Measurements from ENCODE around the gene MMP17. TPM values are rescaled to one million over a fixed set of nuclear protein-coding genes. Genes with fewer than 3 reads are reported as not detected.

MMP17 gene
- total and polyA plus RNA-seq, 4 donors: 1.0 to 5.4 (median 3.6) TPM

- DNase-seq (peak; percentile 94 to 96), ATAC-seq (ENCODE audit: low FRiP score) (peak; percentile 94)
- 0 to 1% methylated on average over 39 of the region's 39 CpGs for WGBS, 2 donors
- Histone ChIP-seq H3K27me3 (ENCODE audit: control insufficient read depth in 1 of 2, insufficient read depth in 2 of 2, low read length in 1 of 2) (no peaks in the 10 kb centered on the region), H3K4me3 (ENCODE audit: low read length in 2 of 2) (peak overlapping the region; percentile 96 to 97), H3K4me1 (ENCODE audit: control insufficient read depth in 1 of 2, insufficient read depth in 2 of 2, low read length in 2 of 2) (no peaks in the 10 kb centered on the region), H3K36me3 (ENCODE audit: control insufficient read depth in 1 of 2, insufficient read depth in 2 of 2, low read length in 1 of 2) (no peaks in the 10 kb centered on the region), H3K9me3 (ENCODE audit: control insufficient read depth, low read length) (no peaks in the 10 kb centered on the region), H3K27ac (ENCODE audit: low read depth in 1 of 2, low read length in 2 of 2) (peak overlapping the region; percentile 70 to 88)
- intact Hi-C loops (cut with DNase I): loop anchor here in 1 of 2 donors (1.0 to 10.0 kb wide), 3 partner anchors 15 to 249 kb away; partner anchors contain the start of genes DDX51, EP400 and NOC4L
Observed at GRCh38 chr12:131896080-131896810, 68.1 kb downstream of the MMP17 start.

GRCh38 chr12:131896811-131897270, 68.6 kb downstream of the MMP17 start:
- peak; percentile 93 to 95 for DNase-seq
- Histone ChIP-seq H3K27me3 (ENCODE audit: control insufficient read depth in 1 of 2, insufficient read depth in 2 of 2, low read length in 1 of 2) (no peaks in the 10 kb centered on the region), H3K4me3 (ENCODE audit: low read length in 2 of 2) (no peak overlapping the region), H3K27ac (ENCODE audit: low read depth in 1 of 2, low read length in 2 of 2) (peak overlapping the region in 1 of 2 donors; percentile 49), H3K9me3 (ENCODE audit: control insufficient read depth, low read length) (no peaks in the 10 kb centered on the region), H3K36me3 (ENCODE audit: control insufficient read depth in 1 of 2, insufficient read depth in 2 of 2, low read length in 1 of 2) (no peaks in the 10 kb centered on the region), H3K4me1 (ENCODE audit: control insufficient read depth in 1 of 2, insufficient read depth in 2 of 2, low read length in 2 of 2) (no peaks in the 10 kb centered on the region)
- peak; percentile 82 for ATAC-seq (ENCODE audit: low FRiP score)
- 26 to 36% methylated on average over 14 of the region's 14 CpGs for WGBS, 2 donors
- intact Hi-C loops (cut with DNase I): loop anchor here in 1 of 2 donors (1.0 to 10.0 kb wide), 3 partner anchors 14 to 248 kb away; partner anchors contain the start of genes DDX51, EP400 and NOC4L

- no peak for ATAC-seq (ENCODE audit: low FRiP score)
- WGBS, 2 donors: 87 to 89% methylated on average over 18 of the region's 18 CpGs
- Histone ChIP-seq H3K27ac (ENCODE audit: low read depth in 1 of 2, low read length in 2 of 2) (peak overlapping the region in 1 of 2 donors; percentile 3), H3K9me3 (ENCODE audit: control insufficient read depth, low read length) (no peaks in the 10 kb centered on the region), H3K4me3 (ENCODE audit: low read length in 2 of 2) (no peak overlapping the region), H3K27me3 (ENCODE audit: control insufficient read depth in 1 of 2, insufficient read depth in 2 of 2, low read length in 1 of 2) (no peaks in the 10 kb centered on the region), H3K36me3 (ENCODE audit: control insufficient read depth in 1 of 2, insufficient read depth in 2 of 2, low read length in 1 of 2) (no peaks in the 10 kb centered on the region), H3K4me1 (ENCODE audit: control insufficient read depth in 1 of 2, insufficient read depth in 2 of 2, low read length in 2 of 2) (no peaks in the 10 kb centered on the region)
- peak in 1 of 2 donors; percentile 69 for DNase-seq
- intact Hi-C loops (cut with DNase I): loop anchor here in 1 of 2 donors (2.0 to 10.0 kb wide), 2 partner anchors 14 to 248 kb away; partner anchors contain the start of genes DDX51 and NOC4L
Observed at GRCh38 chr12:131897276-131897675, 69.1 kb downstream of the MMP17 start.

GRCh38 chr12:131897875-131898274, 69.7 kb downstream of the MMP17 start:
- H3K4me1 ChIP-seq (ENCODE audit: control insufficient read depth in 1 of 2, insufficient read depth in 2 of 2, low read length in 2 of 2): no peaks in the 10 kb centered on the region
- H3K36me3 ChIP-seq (ENCODE audit: control insufficient read depth in 1 of 2, insufficient read depth in 2 of 2, low read length in 1 of 2): no peaks in the 10 kb centered on the region
- ATAC-seq (ENCODE audit: low FRiP score): no peak
- H3K9me3 ChIP-seq (ENCODE audit: control insufficient read depth, low read length): no peaks in the 10 kb centered on the region
- peak in 1 of 2 donors; percentile 30 for DNase-seq
- intact Hi-C loops (cut with DNase I): loop anchor here in 1 of 2 donors (2.0 to 10.0 kb wide), 2 partner anchors 13 to 247 kb away; partner anchors contain the start of genes DDX51 and NOC4L
- H3K27ac ChIP-seq (ENCODE audit: low read depth in 1 of 2, low read length in 2 of 2): no peak overlapping the region
- WGBS, 2 donors: 66 to 79% methylated on average over 9 of the region's 9 CpGs
- no peak overlapping the region for H3K4me3 ChIP-seq (ENCODE audit: low read length in 2 of 2)
- H3K27me3 ChIP-seq (ENCODE audit: control insufficient read depth in 1 of 2, insufficient read depth in 2 of 2, low read length in 1 of 2): no peaks in the 10 kb centered on the region

- Histone ChIP-seq H3K27ac (ENCODE audit: low read depth in 1 of 2, low read length in 2 of 2) (no peak overlapping the region), H3K9me3 (ENCODE audit: control insufficient read depth, low read length) (no peaks in the 10 kb centered on the region), H3K4me3 (ENCODE audit: low read length in 2 of 2) (no peak overlapping the region), H3K27me3 (ENCODE audit: control insufficient read depth in 1 of 2, insufficient read depth in 2 of 2, low read length in 1 of 2) (no peaks in the 10 kb centered on the region), H3K36me3 (ENCODE audit: control insufficient read depth in 1 of 2, insufficient read depth in 2 of 2, low read length in 1 of 2) (no peaks in the 10 kb centered on the region), H3K4me1 (ENCODE audit: control insufficient read depth in 1 of 2, insufficient read depth in 2 of 2, low read length in 2 of 2) (no peaks in the 10 kb centered on the region)
- ATAC-seq (ENCODE audit: low FRiP score) (no peak), DNase-seq (peak in 1 of 2 donors; percentile 62)
- WGBS, 2 donors: 82 to 96% methylated on average over 6 of the region's 6 CpGs
- intact Hi-C loops (cut with DNase I): no loop called here
Observed at GRCh38 chr12:131900397-131900796, 72.2 kb downstream of the MMP17 start.

Other genes starting within 250 kb of the MMP17 start
- 10 to 100 TPM; 43.7 to 72.3 TPM for gene SFSWAP, start 117.3 kb upstream of the MMP17 start, total RNA-seq
- gene SFSWAP, start 117.3 kb upstream of the MMP17 start, polyA plus RNA-seq: 10 to 100 TPM; 13.4 to 53.7 TPM
- gene ULK1, start 66.2 kb downstream of the MMP17 start, total RNA-seq: 10 to 100 TPM; 39.9 to 56.5 TPM
- 10 to 100 TPM in 1 of 2 donors, 1 to 10 TPM in 1; 6.6 to 43.6 TPM for gene ULK1, start 66.2 kb downstream of the MMP17 start, polyA plus RNA-seq
- gene PUS1, start 100.9 kb downstream of the MMP17 start, total RNA-seq: 10 to 100 TPM; 17.7 to 20.0 TPM
- gene PUS1, start 100.9 kb downstream of the MMP17 start, polyA plus RNA-seq: 10 to 100 TPM in 1 of 2 donors, 1 to 10 TPM in 1; 6.5 to 20.2 TPM
- gene EP400, start 121.5 kb downstream of the MMP17 start, total RNA-seq: 10 to 100 TPM; 39.9 to 52.9 TPM
- gene EP400, start 121.5 kb downstream of the MMP17 start, polyA plus RNA-seq: 10 to 100 TPM in 1 of 2 donors, 1 to 10 TPM in 1; 2.8 to 16.2 TPM